Progenitor cell of endocrine pancreas (in vitro differentiated cells): ENCODE measurements around the gene SNTG2. TPM values are rescaled to one million over a fixed set of nuclear protein-coding genes. Genes with fewer than 3 reads are reported as not detected.

Source experiments
- DNase-seq: peaks from one replicate; pipeline ENCODE4 v3.0.0; 2021; ENCODE audit warnings: low spot score; ENCODE audit not compliant: unreplicated experiment
- H3K27ac Mint-ChIP-seq: 2 replicates; pipeline ENCODE4 v1.8.0; 2021; ENCODE audit warnings: mild to moderate bottlenecking, moderate library complexity, mixed read lengths
- H3K27me3 Mint-ChIP-seq: 2 replicates; pipeline ENCODE4 v1.8.0; 2021; ENCODE audit warnings: mixed read lengths
- H3K36me3 Mint-ChIP-seq: 2 replicates; pipeline ENCODE4 v1.8.0; 2022; ENCODE audit warnings: mixed read lengths; ENCODE audit not compliant: insufficient read depth
- H3K4me1 Mint-ChIP-seq: 2 replicates; pipeline ENCODE4 v1.8.0; 2021; ENCODE audit warnings: low read depth, mixed read lengths
- H3K4me3 Mint-ChIP-seq: 2 replicates; pipeline ENCODE4 v1.8.0; 2021; ENCODE audit warnings: low read depth, mild to moderate bottlenecking, moderate library complexity, mixed read lengths
- H3K9me3 Mint-ChIP-seq: 2 replicates; pipeline ENCODE4 v1.8.0; 2021; ENCODE audit warnings: low read depth, mixed read lengths
- total RNA-seq: library from RNA; stranded (reverse); gene quantifications from 2 replicates; pipeline ENCODE4 v1.2.1, GENCODE V29; 2021
- TF ChIP-seq, protein P1 (sequence below): fragments of 200-600 bp; sonication (generic); IDR thresholded peaks from one replicate; pipeline ENCODE4 v1.5.0; 2021; ENCODE audit warnings: antibody characterized with exemption, mild to moderate bottlenecking; ENCODE audit not compliant: unreplicated experiment

Gene SNTG2
- total RNA-seq, 1 donor from 2014 or later, result 0.50 TPM

DNA sequence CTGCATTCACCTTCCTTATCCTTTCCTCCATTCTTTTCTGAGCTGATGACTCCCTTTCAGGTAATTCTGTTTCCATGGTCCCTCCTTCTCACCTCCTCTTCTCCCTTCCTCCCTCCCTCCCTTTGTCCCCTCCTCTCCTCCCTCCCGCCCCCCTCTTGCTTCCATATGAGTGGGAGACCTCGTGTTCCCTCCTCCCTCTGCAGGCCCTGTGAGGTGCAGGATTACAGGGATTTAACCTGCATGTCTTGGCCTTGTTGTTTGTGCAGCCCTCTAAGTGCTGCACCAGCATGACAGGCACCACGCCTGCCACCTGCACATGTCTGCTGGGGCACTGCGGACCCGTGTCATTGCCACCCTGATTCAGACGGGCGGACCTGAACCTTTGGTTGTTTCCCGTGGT is 103.1 kb downstream of the SNTG2 start:
- Mint-ChIP-seq H3K9me3 (peaks cover 6% of the 10 kb centered on the region), H3K27ac (no peak overlapping the region), H3K4me1 (no peaks in the 10 kb centered on the region), H3K36me3 (no peaks in the 10 kb centered on the region), H3K27me3 (peaks cover 32% of the 10 kb centered on the region), H3K4me3 (no peak overlapping the region)
- TF ChIP-seq, protein P1, sequence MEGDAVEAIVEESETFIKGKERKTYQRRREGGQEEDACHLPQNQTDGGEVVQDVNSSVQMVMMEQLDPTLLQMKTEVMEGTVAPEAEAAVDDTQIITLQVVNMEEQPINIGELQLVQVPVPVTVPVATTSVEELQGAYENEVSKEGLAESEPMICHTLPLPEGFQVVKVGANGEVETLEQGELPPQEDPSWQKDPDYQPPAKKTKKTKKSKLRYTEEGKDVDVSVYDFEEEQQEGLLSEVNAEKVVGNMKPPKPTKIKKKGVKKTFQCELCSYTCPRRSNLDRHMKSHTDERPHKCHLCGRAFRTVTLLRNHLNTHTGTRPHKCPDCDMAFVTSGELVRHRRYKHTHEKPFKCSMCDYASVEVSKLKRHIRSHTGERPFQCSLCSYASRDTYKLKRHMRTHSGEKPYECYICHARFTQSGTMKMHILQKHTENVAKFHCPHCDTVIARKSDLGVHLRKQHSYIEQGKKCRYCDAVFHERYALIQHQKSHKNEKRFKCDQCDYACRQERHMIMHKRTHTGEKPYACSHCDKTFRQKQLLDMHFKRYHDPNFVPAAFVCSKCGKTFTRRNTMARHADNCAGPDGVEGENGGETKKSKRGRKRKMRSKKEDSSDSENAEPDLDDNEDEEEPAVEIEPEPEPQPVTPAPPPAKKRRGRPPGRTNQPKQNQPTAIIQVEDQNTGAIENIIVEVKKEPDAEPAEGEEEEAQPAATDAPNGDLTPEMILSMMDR, result no peak
- no peak for DNase-seq

DNA sequence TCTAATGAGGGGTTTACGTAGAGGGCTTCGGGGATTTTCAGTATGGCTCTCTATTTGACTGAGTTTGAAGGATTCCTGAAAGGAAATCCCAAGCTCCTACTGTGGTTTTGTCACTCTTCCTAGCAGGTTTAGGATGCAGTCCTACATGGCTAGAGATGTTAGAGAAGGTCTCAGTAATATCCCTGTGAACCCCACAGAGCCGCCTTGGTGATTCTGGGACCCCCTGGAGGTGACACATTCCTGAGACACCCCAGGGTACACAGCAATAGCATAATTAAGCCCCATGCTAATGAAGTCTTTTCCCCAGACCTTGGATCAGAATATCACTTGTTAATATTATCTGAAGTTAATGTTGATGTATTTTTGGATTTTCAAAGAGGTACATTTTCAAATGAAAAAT is 103.8 kb downstream of the SNTG2 start:
- H3K4me1 Mint-ChIP-seq, result no peaks in the 10 kb centered on the region
- no peak overlapping the region for H3K4me3 Mint-ChIP-seq
- TF ChIP-seq, protein P1, result no peak
- H3K36me3 Mint-ChIP-seq, result no peaks in the 10 kb centered on the region
- DNase-seq, result no peak
- peaks cover under 1% of the 10 kb centered on the region for H3K9me3 Mint-ChIP-seq
- H3K27ac Mint-ChIP-seq, result no peak overlapping the region
- peaks cover 35% of the 10 kb centered on the region for H3K27me3 Mint-ChIP-seq

DNA sequence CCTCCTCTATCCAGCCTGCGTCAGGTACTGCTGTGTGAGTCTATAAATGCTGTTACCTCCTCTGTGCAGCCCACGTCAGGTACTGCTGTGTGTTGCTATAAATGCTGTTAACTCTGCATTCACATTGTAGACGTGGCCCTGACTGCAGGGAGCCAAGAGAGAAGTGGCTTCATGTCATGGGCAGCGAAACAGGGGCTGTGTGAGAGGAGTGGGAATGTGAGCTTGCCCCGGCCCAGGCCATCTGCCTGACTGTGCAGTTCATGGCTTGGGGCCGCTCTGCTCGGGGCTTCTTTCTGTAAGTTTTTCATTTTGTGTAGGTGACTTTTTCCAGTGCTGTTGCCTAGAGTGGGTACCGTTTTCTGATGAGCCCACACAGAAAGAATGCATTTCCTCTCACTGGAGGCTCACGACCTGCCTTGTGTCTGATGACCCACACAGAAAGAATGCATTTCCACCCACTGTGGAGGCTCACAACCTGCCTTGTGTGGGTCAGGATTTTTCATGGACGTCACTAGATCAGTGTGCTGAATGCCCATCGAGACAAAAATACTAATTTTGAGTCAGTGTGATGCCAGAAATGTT is 104.5 kb downstream of the SNTG2 start:
- H3K27ac Mint-ChIP-seq, result no peak overlapping the region

DNA sequence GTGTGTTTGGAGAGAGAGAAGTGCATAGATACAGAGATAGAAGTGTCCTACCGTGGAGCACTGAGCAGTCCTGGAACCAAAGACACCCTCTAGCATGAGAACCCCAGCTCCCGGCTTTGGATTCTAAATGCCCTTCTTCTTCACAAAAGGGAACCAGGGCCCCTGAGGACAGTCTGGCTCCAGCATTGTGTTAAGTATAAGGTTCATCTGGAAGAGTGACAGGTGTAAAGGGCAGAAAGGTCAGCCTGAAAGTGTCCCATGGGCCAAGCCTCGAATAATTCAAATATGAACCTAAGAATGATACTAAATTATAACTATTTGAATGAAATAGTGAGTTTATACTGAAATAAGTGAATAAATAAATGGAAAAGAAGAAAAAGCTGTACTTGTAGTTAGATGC is 109.7 kb downstream of the SNTG2 start:
- no peak for DNase-seq
- Mint-ChIP-seq H3K36me3 (no peaks in the 10 kb centered on the region), H3K27me3 (peaks cover 23% of the 10 kb centered on the region), H3K9me3 (no peaks in the 10 kb centered on the region), H3K4me1 (peaks cover 10% of the 10 kb centered on the region), H3K27ac (no peak overlapping the region), H3K4me3 (no peak overlapping the region)
- TF ChIP-seq, protein P1, result no peak

More for the DNA sequence above, 104.5 kb downstream of the SNTG2 start:
- no peaks in the 10 kb centered on the region for H3K9me3 Mint-ChIP-seq
- H3K4me3 Mint-ChIP-seq, result no peak overlapping the region
- TF ChIP-seq, protein P1, result no peak
- H3K36me3 Mint-ChIP-seq, result no peaks in the 10 kb centered on the region
- peaks cover 35% of the 10 kb centered on the region for H3K27me3 Mint-ChIP-seq
- no peaks in the 10 kb centered on the region for H3K4me1 Mint-ChIP-seq
- no peak for DNase-seq

DNA sequence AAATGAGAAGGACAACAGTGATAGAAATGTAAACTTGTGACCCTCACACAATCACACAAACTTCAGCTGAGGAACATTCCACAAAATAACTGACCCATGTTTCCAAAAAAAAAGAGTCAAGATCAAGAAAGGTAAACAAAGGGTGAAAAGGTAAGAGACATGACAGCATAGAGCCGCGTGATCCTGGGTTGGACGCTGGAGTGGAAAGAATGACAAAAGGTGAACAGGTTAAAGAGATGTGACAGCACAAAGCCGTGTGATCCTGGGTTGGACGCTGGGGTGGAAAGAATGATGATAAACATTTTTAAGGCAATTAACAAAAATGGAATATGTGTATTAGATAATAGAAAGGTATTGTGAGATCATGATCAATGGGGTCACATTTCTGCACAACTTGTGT is 110.3 kb downstream of the SNTG2 start:
- TF ChIP-seq, protein P1, result no peak
- H3K4me3 Mint-ChIP-seq, result no peak overlapping the region
- peak overlapping the region; percentile 7 for H3K27ac Mint-ChIP-seq
- DNase-seq, result no peak
- H3K9me3 Mint-ChIP-seq, result no peaks in the 10 kb centered on the region
- no peaks in the 10 kb centered on the region for H3K36me3 Mint-ChIP-seq
- peaks cover 10% of the 10 kb centered on the region for H3K4me1 Mint-ChIP-seq
- H3K27me3 Mint-ChIP-seq, result peaks cover 19% of the 10 kb centered on the region
